ENCODE measurements around the gene SMIM3.
"Not testable (repeated sequence)": the region's sequence is repeated elsewhere in the genome, so short reads cannot be mapped to it uniquely, and the experiment has no call there.

The SMIM3 gene, protein sequence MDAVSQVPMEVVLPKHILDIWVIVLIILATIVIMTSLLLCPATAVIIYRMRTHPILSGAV

DNA sequence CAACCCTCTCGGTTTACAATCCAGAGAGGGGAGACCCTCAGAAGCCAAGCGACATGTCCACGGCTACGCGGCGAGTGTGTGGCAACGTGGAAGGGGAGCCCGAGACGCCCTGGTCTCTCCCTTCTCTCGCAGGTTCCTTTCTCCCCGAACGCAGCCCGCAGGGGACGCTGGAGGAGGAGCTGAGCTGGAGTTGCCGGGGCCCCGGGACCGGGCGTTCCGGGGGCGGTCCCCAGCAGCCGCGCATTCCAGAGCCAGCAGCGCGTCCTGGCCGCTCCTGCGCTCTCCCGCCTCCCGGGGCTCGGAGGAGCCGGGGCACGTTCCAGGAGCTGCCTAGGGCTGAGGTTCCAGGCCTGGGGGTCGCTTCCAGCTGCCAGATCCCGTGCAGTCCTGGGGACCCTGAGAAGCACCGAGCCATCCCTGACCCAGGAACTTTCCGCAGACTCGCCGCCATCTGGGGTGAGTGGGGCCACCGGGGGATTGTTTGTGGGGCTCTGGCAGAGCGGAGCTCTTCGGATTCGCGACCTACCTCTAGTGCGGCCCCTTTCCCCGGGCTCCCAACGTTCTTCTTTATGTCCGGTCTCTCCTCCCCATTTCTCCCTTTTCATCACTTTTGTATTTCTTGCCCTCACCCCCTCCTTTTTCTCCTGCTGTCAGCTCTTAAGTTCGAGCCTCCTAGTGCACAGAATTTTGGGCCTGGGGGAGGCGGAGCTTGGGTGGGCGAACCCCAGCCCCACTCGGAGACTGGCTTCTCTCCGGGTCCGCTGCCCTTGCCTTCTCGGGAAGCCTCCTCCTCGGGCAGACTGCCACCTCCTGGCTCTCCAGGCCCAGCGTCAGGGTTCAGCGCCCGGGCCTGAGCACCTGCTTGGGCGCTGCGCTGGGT lies at the start of gene SMIM3:
SMIM3 (plus strand) TSS at position 241 of the 880 bp plus-strand sequence. CDS start 16,684 bp downstream, outside the sequence.
- no peak for DNase-seq

DNA sequence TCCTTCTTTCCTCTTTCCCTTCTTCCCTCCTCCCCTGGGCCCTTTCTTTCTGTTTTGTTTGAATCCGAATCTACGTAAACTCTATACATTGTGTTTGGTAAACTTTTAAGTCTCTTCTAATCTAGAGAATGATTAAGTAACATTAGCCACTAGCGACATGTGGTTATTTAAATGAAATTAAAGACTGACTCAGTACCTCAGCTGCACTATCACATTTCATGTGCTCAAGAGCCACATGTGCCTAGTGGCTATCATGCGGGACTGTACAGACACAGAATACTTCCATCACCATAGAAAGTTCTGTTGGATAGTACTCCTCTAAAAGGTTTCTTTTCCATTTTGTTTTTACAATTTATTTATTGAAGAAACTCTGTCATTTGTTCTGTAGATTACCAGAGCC lies 48.7 kb upstream of the SMIM3 start:
- DNase-seq, result no peak

DNA sequence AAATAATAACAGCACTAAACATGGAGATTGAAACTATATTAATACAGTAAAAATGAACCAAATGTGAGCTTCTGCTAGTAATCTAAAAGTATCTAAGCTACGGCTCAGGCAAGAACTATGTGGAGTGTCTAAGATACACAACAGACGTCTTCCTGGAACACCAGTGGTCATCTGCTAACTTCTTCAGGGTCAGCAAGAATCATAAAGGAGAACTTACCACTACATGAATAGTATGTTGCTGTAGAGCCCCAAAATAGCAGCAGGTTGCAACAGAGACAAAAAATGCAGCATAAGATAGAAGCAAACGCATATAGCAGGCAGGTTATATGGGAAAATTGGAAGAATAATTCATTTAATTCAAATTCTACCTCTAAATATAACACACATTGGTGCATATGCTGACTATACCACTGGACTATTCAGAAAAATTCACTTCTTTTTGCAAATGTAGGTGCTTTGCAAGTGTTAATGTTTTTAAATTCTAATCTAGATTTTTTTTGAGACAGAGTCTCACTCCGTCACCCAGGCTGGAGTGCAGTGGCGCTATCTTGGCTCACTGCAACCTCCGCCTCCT lies 46.8 kb upstream of the SMIM3 start:
- DNase-seq, result no peak

DNA sequence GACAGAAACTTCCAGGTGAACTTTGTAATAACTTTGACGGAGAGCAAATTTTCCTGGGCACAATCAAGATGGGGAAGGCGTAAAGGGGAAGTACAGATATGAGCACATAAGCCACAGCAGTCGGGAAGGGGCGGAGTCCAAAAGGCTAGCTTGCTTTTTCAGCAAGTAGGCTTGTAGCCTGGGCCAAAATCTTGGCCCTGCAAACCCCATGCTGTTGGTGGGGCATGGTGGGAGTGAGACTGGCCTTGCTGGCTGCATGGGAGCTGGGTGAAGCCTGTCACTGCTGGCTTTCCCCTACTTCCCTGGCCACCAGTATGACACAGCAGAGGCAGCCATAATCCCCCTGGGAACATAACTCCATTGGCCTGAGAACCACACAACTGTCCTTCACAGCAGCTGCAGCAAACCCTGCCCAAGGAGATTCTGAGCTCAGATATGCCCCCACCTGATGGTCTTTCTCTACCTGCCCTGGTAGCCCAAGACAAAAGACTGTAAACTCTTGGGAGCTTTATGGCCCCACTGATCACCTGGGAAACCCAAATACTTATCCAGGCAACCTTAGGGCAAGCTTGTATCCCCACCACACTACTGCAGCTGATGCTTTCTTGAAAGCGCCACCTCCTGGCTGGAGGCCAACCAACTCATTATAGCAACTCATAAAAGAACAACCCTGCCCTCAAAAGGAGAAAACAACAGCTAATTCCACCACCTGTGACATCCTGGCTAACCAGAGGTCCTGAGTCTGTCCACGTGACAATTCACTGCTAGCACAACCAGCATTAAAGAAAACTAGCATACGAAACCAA lies 43.8 kb upstream of the SMIM3 start:
- no peak for DNase-seq

DNA sequence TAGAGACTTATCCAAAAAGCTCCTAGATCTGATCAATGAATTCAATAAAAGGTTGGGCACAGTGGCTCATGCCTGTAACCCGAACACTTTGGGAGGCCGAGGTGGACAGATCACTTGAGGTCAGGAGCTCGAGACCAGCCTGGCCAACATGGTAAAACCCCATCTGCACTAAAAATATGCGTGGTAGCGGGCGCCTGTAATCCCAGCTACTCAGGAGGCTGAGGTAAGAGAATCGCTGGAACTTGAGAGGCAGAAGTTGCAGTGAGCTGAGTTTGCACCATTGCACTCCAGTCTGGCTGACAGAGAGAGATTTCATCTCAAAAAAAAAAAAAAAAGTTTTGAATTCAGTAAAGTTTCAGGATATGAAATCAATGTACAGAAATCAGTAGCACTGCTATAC lies 39.7 kb upstream of the SMIM3 start:
- DNase-seq, result no peak

DNA sequence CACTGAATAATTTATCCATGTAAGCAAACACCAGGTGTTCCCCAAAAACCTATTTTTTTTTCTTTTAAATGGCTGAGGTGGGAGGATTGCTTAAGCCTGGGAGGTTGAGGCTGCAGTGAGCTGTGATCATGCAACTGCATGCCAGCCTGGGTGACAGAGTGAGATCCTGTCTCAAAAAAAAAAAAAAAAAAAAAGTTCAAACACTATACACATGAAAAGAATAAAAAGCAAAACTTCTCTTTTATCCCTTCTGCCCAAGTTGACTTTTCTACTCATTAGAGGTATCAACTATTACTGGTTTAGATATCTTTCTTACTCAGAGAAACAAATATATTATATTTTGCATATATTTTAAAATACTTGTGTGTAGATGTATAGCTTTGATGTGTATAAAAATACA lies 37.6 kb upstream of the SMIM3 start:
- DNase-seq, result no peak

DNA sequence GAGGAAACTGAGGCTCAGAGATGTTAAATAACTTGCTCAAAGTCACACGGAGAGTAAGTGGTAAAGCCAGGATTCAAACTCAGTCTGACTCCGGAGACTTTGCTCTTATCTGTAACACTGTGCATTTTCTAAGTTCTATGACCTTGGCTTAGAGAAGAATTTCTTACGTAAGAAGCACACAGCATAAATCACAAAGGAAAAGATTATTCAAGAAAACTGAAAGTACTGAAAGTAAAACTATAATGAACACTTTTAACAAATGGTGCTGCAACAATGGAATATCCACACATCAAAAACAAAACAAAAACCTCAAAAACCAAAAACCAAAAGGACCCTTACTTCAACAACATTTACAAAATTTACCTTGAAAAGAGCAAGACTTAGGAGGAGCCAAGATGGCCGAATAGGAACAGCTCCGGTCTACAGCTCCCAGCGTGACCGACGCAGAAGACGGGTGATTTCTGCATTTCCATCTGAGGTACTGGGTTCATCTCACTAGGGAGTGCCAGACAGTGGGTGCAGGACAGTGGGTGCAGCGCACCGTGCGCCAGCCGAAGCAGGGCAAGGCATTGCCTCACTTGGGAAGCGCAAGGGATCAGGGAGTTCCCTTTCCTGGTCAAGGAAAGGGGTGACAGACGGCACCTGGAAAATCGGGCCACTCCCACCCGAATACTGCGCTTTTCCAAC lies 36.0 kb upstream of the SMIM3 start:
- not testable (repeated sequence) for DNase-seq

DNA sequence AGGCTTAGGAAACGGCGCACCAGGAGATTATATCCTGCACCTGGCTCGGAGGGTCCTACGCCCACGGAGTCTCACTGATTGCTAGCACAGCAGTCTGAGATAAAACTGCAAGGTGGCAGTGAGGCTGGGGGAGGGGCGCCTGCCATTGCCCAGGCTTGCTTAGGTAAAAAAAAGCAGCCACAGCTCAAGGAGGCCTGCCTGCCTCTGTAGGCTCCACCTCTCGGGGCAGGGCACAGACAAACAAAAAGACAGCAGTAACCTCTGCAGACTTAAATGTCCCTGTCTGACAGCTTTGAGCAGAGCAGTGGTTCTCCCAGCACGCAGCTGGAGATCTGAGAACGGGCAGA lies 35.4 kb upstream of the SMIM3 start:
- DNase-seq, result not testable (repeated sequence)

DNA sequence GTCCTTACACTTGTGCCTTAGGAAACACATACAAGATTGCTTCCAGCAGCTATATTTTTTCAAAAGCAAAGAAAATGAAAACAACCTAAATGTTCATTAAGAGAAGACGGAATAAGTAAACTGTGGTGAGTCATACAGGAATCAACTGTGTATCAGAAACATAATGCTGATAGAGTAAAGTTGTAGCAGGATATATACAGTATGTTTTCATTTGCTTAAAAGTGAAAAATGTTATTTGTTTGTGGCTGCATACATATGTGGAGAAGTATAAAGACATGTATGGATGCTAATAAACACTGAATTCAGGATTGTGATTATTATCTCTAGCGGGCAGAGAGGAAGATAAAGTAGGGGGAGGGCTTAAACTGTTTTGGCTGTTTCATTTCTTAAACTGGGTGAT lies 28.1 kb upstream of the SMIM3 start:
- DNase-seq, result no peak

DNA sequence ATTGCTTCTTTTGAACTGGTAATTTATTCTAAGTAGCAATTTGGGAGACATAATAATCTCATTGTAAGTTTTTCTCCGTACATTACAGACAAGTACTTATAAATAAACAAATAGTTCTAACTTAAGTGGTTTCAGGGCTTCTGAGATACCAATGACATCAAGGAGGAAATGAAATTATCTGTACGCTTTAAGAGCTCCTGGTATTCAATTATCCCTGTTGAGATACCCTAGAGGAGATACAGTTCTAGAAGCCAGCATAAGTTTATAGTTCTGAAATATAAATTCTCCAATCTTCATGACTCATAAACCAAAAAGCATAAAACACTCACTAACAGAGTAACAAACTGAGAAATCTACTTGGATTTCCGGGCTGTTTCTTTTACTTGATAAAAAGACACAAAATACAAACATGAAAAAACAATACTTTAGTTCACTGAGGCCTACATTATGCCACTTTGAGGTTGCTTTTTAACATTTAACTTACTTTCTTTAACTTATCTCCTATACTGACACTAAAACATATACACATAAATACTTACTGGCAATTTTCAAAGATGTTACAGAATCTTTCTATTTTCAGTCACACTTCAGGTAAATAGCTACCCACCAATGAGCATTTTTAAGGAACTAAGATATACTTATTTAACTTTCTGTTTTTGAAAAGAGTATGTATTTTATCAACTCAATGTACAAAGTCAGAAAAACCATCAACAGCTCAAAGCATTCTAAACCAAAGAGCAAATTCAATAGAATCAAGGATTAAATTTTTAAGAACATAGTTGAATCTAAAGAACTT lies 27.3 kb upstream of the SMIM3 start:
- DNase-seq, result no peak

DNA sequence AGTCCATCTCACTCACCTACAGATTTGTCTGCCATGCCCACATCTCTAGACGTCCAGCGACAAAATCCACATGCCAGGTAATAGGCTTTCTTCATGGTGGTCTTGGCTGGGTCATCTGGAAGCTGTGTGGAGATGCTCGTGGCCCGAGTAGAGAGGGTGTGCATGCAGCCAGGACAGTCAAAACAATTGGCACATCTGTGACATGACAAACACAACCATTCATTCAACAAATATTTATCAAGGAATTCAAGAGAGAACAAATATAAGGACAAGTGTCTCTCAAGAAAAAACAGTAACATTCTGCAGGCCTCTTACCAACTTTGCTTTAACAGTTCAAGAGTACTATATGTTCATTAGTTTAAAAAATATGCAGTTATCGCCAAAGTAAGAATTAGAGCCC lies 25.1 kb upstream of the SMIM3 start:
- DNase-seq, result no peak

DNA sequence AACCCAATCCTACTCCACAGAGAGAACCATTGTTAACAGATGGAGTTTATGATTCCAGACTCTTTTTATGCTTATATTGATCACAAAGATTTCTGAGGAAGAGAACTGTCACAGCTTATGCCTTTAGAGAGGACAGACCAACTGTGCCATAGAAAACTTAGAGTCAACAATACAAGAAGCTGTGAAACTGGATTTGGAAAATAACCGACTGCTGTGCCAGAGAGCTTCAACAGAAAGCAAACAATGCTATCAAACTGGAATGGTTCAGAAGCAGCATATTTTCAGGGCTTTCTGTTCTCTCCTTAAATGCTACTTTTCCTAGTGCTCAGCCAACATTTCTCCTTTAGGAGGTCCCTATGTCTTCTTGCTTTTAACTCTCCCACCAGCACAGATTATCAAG lies 24.7 kb upstream of the SMIM3 start:
- no peak for DNase-seq

DNA sequence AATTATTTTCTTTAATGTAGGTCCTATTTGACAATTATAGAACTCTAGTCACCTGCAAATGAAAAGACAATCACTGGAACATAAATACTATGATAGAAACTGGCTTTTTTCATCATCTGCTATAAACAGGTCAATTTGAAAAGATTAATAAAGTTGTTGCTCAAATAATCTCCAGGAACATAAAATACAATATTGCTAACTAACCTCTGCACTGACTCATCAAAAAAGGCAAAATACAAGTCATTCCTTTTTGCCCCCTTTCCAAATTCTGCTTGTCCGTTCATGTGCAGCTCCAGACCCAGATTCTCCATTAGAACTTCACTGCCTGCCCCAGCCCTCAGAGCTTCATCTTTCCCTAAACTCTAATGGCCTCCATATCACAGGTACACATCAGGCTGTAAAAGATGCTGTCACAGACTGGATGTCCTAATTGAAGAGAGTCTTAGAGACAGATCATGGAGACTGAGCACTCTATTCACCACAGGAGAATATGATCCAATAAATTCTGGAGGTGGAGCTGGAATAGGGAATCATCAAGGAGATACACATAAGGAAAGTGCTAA lies 21.4 kb upstream of the SMIM3 start:
- DNase-seq, result no peak

DNA sequence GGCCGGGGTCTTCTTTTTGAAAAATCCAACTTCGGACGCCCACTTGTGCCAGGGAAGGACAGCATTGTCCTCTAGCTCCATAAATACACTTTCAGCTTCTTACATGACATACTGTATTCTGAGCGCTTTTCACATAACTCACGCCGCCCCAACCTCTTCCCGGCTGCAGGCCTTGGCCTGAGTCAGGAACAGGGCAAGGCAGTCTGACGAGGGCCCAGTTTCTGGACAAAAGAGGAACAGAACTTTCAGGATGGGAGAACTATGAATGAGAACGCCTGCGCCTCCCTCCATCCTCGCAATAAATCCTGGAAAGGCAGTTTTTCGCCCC lies 20.4 kb upstream of the SMIM3 start:
- no peak for DNase-seq

DNA sequence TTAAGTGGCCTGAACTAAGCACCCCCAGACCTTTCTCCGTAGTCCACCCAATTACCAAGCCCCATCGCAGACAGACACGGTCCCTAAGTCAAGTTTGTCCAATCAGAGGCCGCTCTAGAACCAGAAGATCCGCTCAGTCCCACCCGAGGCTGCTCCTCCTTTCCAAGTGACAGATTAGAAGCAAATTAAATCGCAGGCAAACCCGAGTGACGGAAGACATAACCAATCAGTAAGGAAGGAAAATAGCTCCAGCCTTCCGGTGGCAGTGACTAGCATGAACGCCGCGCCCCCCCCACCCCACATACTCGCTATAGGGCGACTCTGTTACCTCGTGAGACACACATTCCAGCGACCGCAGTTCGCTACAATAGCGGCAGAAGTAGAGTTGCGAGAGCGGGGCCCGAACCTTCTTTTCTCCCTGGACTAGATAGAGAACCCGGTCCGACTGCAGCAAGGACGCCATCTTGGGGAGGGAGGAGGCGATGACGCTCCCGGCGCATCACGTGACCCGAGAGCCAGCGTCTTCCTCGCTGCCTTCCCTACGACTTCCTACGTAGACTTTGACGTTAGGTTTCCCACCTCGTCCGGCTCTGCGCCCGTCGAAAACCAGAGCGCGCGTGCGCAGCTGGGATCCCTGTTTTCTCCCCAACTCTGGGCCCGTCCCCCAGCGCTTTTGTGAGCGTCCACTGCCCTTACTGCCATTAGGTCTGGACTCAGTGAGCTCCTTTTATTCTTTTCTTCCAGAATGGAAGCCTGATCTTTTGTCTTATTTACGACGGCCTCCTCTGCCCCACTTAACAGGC lies 19.8 kb upstream of the SMIM3 start, which contains the start of gene DCTN4:
DCTN4 (minus strand) TSS at position 487 of the 803 bp plus-strand sequence; CDS start at position 463, 24 bp downstream.
- peak; percentile 94 for DNase-seq

DNA sequence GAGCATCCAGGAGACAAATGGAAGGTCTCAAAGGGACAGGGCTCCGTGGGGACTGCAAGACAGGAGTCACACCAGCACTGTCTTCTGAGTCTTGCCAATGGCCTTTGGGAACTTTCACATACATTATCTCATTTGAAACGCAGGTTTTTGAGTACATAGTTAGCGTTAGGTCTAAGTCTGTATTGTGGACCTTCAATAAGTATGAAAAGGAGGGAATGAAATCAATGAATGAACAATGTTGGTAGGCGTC lies 19.3 kb upstream of the SMIM3 start:
- DNase-seq, result no peak

DNA sequence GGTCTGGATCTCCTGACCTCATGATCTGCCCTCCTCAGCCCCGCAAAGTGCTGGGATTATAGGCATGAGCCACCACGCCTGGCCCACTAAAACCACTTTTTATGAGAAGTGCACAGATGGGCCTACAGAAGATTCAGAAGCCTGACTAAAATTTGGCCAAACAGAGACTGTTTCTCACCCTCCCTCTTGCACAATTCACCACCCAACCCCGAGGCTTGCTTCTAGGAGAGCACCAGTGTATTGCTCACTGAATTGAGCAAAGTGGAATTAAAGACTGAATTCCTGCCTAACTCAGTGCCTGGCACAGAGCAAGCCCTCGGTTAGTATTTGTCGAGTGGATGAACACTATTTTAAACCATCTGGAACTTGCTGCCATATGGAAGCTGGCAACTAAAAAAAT lies 16.3 kb upstream of the SMIM3 start:
- no peak for DNase-seq

DNA sequence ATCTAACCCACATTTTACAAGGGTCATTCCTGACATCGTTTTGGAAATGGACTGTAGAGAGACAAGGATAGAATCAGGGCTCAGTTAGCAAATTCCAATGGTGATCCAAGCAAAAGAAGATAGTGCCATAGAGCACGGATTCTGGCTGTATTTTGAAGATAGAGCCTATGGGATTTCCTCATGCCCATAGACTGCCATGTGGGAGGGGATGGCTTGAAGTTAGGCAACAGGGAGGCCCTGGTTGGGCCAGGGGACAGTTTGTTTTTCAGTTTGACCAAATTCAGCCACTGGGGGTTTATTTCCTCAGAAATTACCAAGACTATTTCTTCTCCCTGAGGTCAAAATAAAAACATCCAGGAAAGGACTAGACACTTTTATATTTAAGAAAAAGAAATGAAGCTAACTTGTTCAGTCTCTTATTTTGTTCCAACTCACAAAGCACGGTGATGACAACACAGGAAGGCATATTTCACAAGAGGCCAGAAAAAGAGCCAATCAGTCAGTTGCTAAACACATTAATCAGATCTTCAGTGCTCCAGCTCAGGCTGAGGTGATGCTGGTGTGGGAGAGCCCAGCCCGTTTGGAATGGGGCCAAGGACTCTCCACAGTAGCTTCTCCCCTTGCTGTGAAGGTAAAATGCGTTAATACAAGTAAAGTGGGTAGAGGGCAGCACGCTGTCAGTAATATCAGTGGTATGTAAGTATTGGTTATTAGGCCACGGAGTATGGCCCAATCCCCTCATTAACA lies 15.4 kb upstream of the SMIM3 start:
- DNase-seq, result no peak

DNA sequence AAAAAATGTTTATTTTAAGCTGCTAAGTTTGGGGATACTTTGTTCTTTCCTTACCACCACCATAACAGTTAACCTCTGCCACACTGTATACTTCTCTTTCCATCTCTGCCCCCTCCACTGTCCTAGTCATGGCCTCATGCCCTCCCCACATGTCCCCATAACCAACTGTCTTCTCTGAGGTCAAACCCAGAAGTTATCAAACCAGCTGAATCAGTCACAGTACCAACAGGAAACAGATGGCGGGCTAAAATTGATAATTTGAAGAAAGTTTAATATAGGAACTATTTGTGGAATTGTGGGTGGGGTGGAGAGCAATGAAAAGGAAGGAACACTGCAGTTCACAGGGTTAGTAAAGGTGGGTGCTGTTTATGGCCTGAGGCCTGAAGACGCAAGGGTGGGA lies 14.0 kb upstream of the SMIM3 start:
- no peak for DNase-seq

DNA sequence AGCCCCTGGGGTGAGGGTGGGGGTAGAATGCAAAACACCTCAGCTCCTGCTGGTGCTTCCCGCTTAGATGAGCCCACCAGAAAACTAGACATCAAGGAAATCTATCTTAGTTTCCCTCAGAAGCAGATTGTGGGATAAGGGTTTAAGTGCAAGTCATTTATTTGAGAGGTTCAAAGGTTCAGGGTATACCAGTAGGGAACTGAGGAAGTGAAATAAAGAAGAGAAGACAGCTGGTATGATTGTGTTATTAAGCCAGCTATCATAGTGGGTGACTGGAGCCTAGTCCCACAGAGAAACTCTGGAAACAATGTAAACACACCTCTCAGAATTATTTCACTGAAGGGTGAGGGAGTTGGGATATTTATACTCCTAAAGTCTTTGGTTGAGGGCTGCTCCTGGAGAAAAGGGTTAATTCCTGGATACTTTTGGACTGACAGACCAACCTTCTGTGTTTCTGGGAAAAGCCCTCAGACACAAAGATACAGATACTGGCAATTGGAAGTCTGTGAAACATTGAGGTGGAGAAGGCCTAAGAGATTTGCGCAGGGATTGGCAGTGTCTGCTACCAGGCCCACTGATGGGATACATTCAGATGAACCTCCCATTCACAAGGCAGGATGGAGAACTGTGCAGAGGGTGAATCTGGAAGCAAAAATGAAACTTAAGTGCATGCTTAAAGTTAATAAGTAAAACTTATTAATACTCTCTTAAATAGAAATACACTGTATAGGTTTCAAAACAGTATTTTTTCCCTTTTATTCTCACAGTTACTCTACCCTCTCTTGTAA lies 13.4 kb upstream of the SMIM3 start:
- no peak for DNase-seq

Data from NCI-H1092 (cell line).